HG03064 (cell line): ENCODE data around the gene ETDB.
A peak's percentile ranks its signal among the peaks of the same experiment; 100 is the strongest.
"Not testable (repeated sequence)": the region's sequence is repeated elsewhere in the genome, so short reads cannot be mapped to it uniquely, and the experiment has no call there.

ENCODE experiments used
- ATAC-seq: cut with Tn5 transposase; IDR thresholded peaks from one replicate; pipeline ENCODE4 v1.9.1; 2021; ENCODE audit warnings: low read depth; ENCODE audit not compliant: unreplicated experiment

The ETDB gene

GRCh38 chrX:135120056-135120576, at the start of gene ETDB:
Gene ETDB, minus strand, starts transcription at chrX:135120526. Its CDS starts 1,265 bp downstream, at chrX:135119261.
- ATAC-seq, result not testable (repeated sequence)

GRCh38 chrX:135169534-135169933, 49.2 kb upstream of the ETDB start:
- ATAC-seq, result not testable (repeated sequence)

- no peak for ATAC-seq
These were observed 48.2 kb upstream of the ETDB start for GRCh38 chrX:135168486-135168885.

GRCh38 chrX:135154688-135155087, 34.4 kb upstream of the ETDB start:
- not testable (repeated sequence) for ATAC-seq

GRCh38 chrX:135126145-135126544, 5.8 kb upstream of the ETDB start:
- not testable (repeated sequence) for ATAC-seq

GRCh38 chrX:135116064-135116463, 4.3 kb downstream of the ETDB start:
- not testable (repeated sequence) for ATAC-seq

- peak; percentile 91 for ATAC-seq
These were observed 5.9 kb downstream of the ETDB start for GRCh38 chrX:135114392-135114791.

- no peak for ATAC-seq
These were observed 7.6 kb downstream of the ETDB start for GRCh38 chrX:135112743-135113142.

GRCh38 chrX:135112096-135112729, 8.1 kb downstream of the ETDB start:
- ATAC-seq, result no peak

- ATAC-seq, result no peak
These were observed 10.8 kb downstream of the ETDB start for GRCh38 chrX:135109554-135109953.

GRCh38 chrX:135099493-135099783, 20.9 kb downstream of the ETDB start:
- ATAC-seq, result no peak

GRCh38 chrX:135097196-135097744, 23.1 kb downstream of the ETDB start:
- ATAC-seq, result not testable (repeated sequence)

- no peak for ATAC-seq
These were observed 24.6 kb downstream of the ETDB start for GRCh38 chrX:135095715-135096114.

- ATAC-seq, result no peak
These were observed 25.6 kb downstream of the ETDB start for GRCh38 chrX:135094726-135095125.

- no peak for ATAC-seq
These were observed 31.2 kb downstream of the ETDB start for GRCh38 chrX:135089126-135089525.

GRCh38 chrX:135087867-135088266, 32.5 kb downstream of the ETDB start:
- ATAC-seq, result no peak

- peak; percentile 91 for ATAC-seq
These were observed 34.0 kb downstream of the ETDB start for GRCh38 chrX:135086197-135086854.

- ATAC-seq, result no peak
These were observed 38.5 kb downstream of the ETDB start for GRCh38 chrX:135081693-135082404.
